ENCODE results near the gene SMYD1.

The SMYD1 gene

DNA sequence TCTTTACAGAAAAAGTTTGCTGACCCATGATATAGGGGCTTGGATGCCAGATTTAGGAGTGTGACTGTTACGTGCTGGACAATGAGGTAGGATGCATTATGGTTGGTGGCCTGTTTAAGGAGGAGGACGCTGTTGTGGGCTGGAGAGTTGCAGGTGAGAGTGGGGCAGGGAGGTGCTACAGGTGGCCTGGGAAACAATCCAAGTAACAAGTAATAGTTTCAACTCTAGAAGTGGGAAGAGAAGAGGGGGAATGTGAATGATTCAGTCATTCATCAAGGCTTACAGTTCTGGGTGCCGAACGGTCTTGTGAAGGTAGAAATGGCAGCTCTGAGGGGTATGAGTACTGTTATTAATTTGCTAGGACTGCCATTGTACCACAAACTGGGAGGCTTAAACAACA, 54.1 kb downstream of the SMYD1 start:
- DNase-seq (ENCODE audit: extremely low read depth in 1 of 2, low read depth in 1 of 2), result no peak

DNA sequence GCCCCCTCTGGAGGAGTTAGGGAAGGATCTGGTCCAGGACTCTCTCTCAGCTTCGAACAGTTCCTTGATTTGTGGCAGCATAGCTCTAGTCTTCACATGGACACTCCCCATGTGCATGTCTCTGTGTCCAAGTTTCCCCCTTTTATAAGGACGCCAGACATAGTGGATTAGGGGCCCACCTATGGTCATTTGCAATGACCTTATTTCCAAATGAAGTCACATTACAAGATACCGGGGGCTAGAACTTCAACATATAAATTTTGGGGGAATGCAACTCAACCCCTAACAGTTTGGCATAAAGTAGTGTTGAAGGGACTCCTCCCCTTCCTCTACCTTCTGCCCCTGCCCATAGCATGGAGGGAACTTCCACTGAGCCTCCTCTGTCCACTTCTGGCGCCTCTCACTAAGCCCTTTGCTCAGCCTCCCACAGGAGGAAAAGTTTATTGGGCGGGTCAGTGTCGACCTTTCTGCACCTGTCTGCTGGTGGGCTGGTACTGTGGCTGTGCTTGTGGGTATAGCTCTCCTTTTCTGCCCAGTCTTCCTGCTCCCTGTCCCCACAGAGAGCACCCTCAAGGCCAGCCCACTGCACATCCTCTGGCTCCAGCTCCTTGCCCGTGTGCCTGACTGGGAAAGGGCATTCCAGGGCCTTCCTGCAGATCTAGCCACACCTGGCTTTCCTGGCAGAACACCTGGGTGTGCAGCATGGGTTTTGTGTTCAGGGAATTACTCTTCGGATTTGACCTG, 54.7 kb downstream of the SMYD1 start:
- DNase-seq (ENCODE audit: extremely low read depth in 1 of 2, low read depth in 1 of 2), result no peak

DNA sequence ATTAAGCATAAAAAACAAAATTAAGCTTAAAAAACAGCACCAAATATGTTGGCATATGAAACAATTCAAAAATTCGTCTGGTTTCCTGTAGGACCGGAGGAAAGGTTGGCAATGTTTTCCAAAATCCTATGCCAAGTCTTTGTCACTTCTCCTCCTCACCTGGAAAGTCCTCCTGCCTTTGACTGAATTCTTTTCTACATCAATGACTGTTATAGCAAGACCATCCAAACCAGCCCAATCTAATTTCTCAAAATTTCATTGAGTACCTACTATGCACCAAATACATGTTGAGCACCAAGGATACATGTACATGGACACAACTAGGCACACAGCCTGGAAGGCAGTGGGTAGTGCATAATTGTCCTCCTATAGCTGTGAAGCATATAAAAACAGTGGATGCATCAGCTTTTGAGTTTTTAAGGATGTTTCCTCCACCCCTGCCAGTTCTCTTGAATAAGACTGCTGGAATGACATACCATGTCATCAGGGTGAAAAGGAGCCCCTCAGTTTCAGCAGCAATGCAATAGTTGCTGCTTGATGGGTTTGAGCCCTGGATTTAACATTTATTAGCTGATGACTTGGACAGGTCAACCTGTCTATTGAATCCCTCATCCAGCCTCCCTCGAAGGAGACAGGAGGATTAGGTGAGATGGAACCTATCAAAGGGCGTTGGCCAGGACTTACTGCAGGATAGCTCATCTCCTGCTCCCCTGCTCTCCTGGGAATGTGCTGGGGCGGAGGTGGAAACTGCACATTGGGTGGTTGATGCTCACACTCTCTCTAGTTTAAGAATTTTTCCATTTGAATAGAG, 55.7 kb downstream of the SMYD1 start:
- no peak for DNase-seq (ENCODE audit: extremely low read depth in 1 of 2, low read depth in 1 of 2)

DNA sequence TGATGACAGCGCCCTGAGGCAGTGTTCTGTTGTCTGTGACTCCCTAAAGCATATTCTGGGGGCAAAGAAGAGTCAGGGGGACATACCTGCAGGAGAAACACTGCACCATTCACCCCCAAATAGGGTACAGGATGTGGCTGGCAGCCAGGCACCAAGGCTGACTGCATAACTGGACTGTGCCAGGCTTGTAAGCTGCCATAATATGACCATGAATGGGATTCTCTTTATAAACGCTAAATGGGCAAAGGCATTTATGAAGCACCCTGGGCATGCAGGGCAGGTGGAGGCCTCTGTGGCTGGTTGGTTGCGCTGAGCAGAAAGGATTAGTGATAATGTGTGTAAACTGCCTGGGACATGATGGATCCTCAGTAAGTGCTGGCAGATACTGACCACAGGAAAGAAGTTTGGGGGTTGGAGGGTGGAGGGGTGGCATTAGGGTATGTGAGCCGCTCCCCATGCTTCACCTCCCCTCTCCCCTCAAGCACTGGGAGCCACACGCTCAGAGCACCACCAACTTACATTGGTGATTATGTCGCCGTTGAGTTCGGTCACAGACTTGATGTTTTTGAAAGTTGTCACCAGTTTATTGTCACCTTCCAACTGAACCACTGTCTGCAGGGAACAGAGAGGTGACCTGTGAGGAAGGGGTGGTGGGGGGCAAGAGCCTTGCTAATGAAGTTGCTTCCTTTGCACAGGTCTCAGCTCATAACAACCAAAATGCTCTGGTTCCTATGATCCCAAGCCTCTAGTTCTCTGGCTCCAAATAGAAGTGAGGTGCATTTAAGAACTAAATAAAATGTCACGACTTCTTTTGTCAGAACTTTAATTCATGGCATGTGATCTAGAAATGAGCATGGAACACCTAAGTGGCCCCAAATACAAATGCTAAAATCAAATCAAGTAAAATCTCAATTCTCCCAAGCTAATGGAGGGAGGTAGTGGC, 56.6 kb downstream of the SMYD1 start:
- DNase-seq (ENCODE audit: extremely low read depth in 1 of 2, low read depth in 1 of 2), result no peak

DNA sequence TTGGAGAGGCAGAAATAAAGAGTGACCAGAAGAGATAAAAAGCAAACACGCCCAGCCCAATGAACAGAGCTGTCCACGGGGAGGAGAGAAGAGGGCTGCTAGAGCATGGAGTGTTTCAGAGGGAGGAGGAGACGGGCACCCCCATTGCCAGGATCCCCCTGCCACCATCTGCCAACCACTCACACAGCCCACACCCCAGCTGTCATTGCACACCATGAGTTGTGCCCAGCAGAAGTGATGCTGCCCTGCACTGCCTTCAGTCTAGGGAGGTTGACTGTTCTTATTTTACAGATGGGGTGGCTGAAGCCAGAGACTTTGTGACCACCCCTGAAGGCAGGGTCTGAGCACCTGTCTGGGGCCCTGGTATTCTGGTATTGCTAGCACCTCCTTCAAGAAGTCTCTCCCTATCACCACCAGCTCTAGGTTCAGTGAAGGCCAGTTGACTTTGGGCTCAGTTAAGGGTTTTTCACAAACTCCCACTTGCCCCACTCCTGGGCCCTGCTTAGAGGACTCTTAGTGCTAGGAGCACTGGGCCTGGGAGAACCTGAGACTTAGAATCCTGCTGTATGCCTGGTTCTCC, 57.8 kb downstream of the SMYD1 start:
- DNase-seq (ENCODE audit: extremely low read depth in 1 of 2, low read depth in 1 of 2), result no peak

DNA sequence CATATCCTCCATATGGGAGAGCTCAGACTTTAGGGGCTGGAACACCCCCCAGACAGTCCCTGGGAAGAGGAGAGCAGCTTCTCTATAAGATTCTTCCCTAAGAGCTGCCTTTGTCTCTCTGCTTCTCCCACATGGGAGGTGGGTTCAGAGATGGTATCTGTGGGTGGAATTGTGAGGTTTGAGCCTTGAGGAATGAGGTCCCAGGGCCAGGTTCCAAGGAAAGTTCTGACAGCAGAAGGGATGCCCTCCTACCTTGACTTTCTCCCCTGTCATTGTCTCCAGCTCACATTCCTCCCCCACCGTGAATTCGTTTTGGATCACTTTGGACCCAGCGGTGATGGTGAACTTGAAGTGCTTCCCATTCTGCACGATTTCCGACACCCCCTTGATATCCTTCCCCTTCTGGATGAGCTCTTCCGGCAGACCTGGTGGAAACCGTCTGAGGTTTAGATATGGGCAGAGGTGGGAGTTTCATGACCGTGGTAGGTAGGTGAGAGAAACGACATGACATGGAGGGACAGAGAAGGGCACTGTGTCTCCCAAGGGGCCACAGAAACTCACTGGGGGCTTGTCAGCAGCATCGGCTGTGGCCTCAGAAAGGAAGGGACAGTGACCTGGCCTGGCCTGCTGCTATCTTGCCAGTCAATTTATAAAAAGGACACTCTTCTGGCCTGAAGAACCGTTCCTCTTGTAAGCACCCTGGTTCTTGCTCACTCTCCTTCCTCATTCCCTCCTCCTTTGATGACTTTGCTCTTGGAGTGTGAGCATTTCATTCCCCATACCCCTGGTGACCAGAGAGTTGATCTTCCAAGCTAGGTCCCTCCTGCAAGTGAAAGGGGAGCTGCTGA, 58.5 kb downstream of the SMYD1 start:
- DNase-seq (ENCODE audit: extremely low read depth in 1 of 2, low read depth in 1 of 2), result no peak

DNA sequence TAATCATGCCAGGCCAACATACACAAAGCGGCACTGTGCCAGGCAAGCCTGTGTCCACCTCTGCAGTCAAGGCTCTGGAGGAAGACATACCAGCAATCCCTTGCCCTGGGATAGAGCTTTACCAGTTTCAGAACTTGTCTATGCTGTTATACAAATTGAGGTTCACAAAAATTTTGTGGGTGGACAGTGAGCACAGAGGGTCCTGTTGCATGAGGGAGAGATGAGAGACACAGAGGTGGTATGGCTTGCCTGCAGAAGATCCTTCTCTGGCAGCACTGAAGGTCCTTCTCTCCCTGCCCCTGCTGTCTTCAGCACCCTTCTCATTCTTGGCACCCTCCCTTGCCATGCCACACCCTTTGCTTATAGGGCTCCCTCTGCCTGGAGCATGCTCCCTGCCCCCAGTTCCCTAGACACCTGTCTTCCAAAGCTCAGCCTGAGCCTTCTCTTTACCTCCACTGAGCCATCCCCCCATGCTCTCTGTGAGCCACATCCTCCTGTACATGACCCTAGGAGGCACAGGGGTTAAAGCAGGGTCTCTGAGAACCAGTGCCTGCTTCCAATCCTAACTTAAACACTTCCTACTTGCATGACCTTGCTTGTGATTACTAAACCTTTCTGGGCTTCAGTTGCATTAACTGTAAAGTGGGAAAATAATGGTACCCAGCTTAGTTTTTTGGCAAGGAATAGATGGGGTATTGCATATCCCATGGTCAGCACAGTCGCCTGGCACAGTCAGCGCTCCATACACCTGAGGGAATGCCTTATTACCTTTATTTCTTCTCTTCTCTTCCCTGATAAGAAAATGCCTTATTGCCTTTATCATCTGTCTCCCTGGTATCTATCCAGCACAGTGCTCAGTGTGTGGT, 59.4 kb downstream of the SMYD1 start:
- DNase-seq (ENCODE audit: extremely low read depth in 1 of 2, low read depth in 1 of 2), result no peak

DNA sequence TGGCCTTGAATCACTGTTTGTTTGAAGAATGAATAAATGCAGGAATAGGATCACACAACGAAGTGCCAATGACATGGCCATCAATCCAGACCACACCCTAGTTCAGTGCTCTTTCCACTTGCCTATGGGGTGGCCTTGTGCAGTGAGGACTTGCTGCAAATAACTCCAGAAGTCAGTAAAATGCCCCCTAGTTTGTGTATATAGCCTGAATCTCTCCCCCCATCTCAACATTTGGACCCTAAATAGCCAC, 59.9 kb downstream of the SMYD1 start:
- no peak for DNase-seq (ENCODE audit: extremely low read depth in 1 of 2, low read depth in 1 of 2)

DNA sequence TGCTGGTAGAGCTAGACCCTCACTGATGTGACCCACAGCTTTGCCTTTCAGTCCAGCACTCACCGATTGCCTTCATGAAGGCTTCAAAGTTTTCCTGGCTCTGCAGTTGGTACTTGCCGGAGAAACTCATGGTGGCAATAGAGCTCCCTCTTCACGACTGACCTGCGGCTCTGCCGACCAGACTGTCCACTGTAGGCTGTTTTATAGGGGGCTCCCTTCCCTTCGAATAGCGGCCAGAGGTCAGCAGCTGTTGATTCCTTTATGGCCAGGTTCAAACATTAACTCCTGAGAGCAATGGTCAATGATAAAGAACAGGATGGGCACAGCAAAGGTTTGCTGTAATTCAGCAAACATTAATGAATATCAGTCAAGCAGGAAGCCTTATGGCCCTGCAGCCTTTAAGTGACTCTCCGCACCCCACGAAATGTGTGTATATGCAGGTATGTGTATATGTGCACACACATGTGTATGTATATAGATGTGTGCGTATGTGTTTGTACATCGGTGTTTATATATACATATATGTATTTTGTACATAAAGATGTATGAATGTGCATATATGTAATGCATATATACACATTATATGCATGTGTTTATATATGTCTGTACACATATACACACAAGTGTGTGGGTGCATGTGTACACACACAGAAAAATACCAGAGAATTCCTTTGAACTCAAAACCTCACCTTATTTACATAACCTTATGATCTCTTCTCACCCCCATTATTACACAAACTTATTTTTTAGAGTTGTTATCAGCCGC, 60.4 kb downstream of the SMYD1 start, which contains the start of gene FABP1:
Gene FABP1 (minus strand): TSS at position 175 of the 766 bp plus-strand sequence. CDS start 45 bp downstream, at position 130.
- DNase-seq (ENCODE audit: extremely low read depth in 1 of 2, low read depth in 1 of 2), result no peak

DNA sequence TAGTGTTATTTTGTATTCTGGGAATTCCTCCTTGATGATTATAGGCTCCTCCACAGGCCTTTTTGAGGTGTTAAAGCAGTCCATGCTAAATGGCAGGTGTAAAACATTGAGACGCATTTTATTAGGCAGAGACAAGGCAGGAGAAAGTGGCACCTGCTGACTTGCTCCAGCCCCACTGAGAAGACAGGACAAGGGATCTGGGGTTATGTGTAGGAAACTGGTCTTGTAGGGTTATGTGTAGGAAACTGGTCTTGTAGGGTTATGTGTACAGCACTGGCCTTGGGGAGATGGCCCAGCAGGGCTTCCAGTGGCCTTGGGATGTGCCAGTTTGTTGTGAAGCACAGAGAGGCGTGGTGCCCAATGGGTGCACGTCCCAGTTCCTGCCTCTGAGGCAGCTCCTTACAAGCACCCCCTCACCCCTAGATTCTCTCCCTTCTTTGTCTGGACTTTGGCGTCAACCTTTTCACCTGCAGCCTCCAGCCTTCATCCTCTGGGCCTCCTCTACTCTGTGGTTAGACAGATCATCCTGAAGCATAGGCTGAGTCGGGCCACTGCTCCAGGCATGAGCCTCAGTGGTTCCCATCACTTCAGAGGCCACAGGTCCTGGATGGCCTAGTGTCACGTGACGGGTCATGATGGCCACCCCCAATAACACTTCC, 61.2 kb downstream of the SMYD1 start:
- DNase-seq (ENCODE audit: extremely low read depth in 1 of 2, low read depth in 1 of 2), result no peak

DNA sequence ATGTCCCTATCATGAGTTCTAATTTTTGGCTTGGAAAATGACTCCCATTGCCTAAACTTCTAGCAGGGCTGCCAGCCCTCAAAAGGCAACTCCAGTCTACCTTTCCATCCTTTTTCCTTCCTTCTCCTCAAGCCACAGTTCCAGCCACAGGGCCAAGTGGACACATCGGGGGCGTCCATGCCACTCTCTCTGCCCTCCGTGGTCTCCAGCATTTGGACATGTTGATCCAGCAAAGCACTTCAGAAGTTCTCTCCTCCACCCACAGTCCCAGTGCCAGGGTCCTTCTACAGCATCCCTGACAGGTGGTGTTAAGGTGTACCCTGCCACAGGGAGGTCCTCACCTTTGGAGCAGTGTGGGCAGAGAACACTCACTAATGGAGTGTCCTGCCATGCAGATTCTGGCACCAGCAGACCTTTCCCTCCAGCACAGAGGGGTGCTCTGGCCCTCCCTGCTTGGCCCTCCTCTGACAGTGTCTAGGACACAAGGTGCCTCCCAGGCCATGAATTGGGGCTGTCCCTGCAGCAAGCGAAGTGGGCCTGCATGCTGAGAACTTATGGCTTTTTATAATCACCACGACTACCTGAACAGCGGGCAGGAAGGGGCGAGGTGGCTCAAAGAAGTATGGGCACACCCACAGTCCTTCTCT, 61.8 kb downstream of the SMYD1 start:
- no peak for DNase-seq (ENCODE audit: extremely low read depth in 1 of 2, low read depth in 1 of 2)

DNA sequence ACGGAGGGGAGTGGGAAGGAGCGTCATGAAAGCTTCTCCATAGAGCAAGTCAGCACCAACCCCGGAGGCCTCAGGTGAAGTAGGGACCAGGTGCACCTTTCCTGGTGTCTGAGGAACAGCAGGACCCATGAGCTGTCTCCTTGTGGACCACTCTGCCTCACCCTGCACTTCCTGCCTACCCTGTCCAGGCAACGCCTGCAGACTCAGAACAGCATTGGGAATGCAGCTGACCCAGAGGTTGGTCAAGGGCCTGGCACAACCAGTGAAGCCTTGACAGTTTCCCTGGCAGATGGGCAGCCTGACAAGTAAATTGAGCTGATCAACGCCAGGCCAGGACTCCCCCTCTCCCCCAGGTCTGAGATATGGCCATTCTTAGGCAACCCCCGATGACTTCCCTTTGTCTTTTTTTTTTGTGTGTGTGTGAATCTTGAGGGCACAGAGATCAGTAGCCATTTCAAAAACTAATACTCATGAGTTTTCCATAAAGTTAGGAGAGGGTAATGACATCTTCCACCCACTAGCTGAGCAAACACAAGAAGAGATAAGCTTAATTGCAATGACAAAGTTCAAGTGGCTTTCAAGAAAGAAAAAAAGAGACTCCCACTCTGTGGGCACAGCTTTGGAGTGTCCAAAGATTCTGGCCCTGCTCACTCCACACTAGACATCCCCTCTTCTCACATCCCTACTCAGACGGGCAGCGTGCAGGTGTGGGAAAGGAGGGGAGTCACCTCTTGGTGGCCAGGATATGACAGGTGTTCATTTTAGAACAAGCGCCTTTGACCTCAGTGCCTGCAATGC, 63.8 kb downstream of the SMYD1 start:
- no peak for DNase-seq (ENCODE audit: extremely low read depth in 1 of 2, low read depth in 1 of 2)

DNA sequence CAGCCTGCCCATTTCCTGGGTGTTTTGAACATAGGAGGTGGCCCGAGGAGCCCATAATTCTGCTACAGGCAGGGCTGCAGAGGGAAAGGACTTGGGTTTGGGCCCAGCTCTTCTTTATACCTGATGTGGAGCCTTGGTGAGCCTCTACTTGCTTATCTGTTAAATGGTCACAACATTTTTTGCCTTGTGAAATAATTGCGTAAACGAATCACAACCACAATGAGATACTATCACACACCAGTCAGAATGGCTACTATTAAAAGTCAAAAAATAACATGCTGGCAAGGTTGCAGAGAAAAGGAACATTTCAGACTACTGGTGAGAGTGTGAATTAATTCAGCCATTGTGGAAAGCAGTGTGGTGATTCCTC, 64.4 kb downstream of the SMYD1 start:
- no peak for DNase-seq (ENCODE audit: extremely low read depth in 1 of 2, low read depth in 1 of 2)

DNA sequence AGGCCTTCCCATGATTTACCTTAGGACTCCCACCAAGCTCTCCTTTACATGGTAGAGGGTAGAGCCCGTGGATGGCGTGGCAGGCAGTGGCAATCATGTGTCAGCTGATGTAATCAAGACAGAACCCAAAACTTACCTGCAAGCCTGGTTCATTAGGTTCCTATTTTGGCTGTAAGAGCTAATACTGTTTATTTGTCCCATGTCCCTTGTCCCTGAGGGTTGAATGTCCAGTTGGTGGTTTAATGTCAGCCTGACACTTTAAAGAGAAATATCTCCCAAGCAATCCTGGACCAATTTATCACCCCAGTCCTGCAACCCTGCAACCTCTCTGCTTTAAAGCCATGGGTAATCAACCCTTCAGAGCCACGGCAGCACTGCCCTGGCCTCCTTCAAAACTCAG, 66.2 kb downstream of the SMYD1 start:
- DNase-seq (ENCODE audit: extremely low read depth in 1 of 2, low read depth in 1 of 2), result no peak

DNA sequence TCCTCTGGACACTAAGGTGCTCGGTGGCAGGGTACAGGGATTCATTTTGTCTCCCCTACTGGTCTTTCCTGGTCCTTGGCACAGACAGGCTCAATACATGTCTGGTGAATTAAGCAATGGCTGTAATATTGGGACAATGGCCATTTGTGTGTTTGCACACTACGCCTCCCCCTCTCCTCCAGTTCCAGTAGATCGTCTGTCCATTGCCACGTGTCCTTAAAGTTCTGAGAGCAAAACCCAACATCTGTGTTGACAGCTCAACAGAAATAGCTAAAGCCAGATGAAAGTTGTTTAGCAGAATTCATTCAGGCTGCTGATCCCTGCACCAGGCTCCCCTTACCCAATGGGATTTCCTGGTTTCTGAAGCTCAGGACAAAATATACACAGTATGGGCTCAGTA, 69.2 kb downstream of the SMYD1 start:
- no peak for DNase-seq (ENCODE audit: extremely low read depth in 1 of 2, low read depth in 1 of 2)

DNA sequence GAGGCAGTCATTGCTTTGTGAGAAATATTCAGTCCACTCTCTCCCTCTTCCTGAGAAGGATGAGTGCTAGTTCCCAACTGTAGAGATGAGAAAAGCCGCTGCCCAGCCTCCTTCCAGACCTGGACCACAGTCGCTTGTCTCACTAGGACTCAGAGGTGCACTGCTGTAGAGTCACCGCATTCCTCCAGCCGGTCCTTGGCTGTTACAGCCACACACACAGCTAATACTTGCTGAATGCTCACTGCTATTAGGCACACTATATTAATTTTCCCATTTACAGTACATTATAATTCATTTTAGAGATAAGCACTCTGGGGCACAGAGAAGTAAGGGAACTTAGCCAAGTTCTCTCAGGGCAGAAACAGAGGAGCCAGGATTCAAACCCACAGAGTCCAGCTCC, 70.2 kb downstream of the SMYD1 start:
- no peak for DNase-seq (ENCODE audit: extremely low read depth in 1 of 2, low read depth in 1 of 2)

DNA sequence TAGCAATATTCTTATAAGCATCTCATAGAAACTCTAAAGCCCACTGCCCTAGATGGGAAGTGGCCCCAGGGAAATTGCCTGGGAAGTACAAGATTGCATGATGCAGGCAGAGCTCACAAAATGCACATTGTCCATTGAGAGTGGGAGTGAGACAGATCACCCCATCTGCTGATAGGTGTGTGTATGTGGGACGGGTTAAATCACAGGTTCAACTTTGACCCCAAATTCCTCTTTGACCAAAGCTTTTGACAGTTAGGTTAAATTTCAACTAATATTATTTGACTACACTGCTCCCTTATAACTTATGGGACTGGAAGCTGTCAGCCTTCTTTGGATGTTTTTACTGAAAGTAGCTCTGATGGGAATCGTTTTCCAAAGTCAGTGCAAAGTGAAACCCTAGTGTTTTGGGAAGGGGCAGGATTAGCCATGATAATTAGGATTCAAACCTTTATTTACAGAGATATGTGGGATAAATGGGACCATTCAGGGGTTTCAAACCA, 71.6 kb downstream of the SMYD1 start:
- no peak for DNase-seq (ENCODE audit: extremely low read depth in 1 of 2, low read depth in 1 of 2)

All from activated CD8-positive, alpha-beta memory T cell treated with anti-CD3 and anti-CD28 coated beads for 1 hour (primary cell).